ENCODE data around the gene ARHGAP12. TPM values are rescaled to one million over a fixed set of nuclear protein-coding genes. Genes with fewer than 3 reads are reported as not detected.
"Not testable (repeated sequence)": the region's sequence is repeated elsewhere in the genome, so short reads cannot be mapped to it uniquely, and the experiment has no call there.

The ARHGAP12 gene
- total RNA-seq, 1 experiment from 2014 or later = 62.3 TPM

DNA sequence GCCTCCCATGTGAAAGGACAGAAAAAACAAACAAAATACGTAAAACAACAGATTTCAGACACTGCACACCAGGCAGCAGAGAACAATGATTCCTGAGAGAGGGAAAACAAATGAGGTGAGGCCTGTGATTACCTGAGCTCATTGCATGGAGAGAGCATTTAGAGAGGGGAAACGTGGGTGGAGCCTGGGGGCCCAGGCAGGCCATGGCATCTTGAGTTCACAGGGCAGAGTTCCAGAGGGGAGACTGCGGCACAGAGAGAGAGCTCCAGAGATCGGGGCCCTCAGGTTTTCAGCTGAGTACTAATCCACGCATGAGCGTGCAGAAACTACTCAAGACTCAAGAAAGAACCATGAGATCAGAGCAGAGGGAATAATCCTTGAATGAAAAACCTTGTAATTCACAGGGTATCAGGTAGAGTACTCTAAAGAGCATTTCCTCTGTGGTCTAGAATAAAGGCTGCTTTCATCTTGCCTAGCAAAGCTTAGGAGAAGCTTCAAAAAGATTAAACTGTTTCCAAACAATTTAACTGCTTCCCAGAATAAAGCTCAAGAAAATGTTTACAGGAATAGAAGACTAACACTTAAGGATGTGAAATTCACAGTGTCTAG is 46.6 kb upstream of the ARHGAP12 start:
- Mint-ChIP-seq H3K4me3 (ENCODE audit: unreplicated experiment) (no peak overlapping the region), H3K4me1 (ENCODE audit: low read depth, unreplicated experiment) (peaks cover 9% of the 10 kb centered on the region), H3K9me3 (ENCODE audit: unreplicated experiment) (peaks cover 9% of the 10 kb centered on the region), H3K36me3 (ENCODE audit: insufficient read depth, unreplicated experiment) (no peaks in the 10 kb centered on the region), H3K27ac (ENCODE audit: unreplicated experiment) (no peak overlapping the region), H3K27me3 (ENCODE audit: insufficient read depth, unreplicated experiment) (no peaks in the 10 kb centered on the region)
- TF ChIP-seq, protein P1, sequence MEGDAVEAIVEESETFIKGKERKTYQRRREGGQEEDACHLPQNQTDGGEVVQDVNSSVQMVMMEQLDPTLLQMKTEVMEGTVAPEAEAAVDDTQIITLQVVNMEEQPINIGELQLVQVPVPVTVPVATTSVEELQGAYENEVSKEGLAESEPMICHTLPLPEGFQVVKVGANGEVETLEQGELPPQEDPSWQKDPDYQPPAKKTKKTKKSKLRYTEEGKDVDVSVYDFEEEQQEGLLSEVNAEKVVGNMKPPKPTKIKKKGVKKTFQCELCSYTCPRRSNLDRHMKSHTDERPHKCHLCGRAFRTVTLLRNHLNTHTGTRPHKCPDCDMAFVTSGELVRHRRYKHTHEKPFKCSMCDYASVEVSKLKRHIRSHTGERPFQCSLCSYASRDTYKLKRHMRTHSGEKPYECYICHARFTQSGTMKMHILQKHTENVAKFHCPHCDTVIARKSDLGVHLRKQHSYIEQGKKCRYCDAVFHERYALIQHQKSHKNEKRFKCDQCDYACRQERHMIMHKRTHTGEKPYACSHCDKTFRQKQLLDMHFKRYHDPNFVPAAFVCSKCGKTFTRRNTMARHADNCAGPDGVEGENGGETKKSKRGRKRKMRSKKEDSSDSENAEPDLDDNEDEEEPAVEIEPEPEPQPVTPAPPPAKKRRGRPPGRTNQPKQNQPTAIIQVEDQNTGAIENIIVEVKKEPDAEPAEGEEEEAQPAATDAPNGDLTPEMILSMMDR (IDR thresholded peaks at IDR 0.05; ENCODE audit: insufficient read depth in 1 of 2, low read depth in 1 of 2, low read length in 1 of 2, severe bottlenecking in 1 of 2, unreplicated experiment in 1 of 2) = no peak
- no peak overlapping the region for H3K4me3 ChIP-seq (ENCODE audit: low read depth, low read length)
- ChIA-PET POLR2A (no interaction called here), CTCF (interaction anchor here (1.2 kb wide), 1 partner anchor 113 kb away, joined by 3 read pairs; no protein-coding TSS in a partner anchor)
- intact Hi-C loops (cut with micrococcal nuclease; ENCODE audit: unreplicated experiment) = no loop called here
- no peaks in the 10 kb centered on the region for H3K9me3 ChIP-seq
- H3K36me3 ChIP-seq (ENCODE audit: control insufficient read depth, insufficient read depth, low read length) = no peaks in the 10 kb centered on the region
- no peaks in the 10 kb centered on the region for H3K27me3 ChIP-seq (replicated peaks; ENCODE audit: control insufficient read depth, insufficient read depth, low read length)
- no peak for DNase-seq
- no TSS peak for BruUV-seq (replicated peaks)
- H3K4me1 ChIP-seq = no peaks in the 10 kb centered on the region

DNA sequence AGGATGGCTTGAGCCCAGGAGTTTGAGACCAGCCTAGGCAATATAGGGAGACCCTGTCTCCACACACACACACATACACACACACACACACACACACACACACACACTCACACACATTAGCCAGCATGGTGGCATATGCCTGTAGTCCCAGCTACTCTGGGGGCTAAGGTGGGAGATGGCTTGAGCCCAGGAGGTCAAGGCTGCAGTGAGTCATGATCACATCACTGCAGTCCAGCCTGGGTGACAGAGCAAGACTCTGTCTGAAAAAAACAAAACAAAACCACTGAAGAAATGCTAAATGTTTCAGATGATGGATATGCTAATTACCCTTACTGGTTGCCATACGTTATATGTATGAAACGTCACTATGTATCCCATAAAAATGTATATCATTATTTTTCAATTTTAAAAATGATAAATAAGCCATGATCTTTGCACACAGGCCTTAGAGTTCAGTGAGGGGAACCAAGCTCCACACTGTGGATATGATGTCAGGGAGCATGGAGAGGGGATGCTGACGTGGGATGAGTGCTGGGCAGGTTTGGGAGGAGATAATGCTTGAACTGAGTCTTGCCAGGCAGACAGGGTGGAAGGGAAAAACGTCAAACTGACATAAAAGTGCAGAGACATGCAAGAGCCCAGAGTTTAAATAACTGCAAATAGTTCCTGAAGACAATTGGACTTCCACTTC is 45.9 kb upstream of the ARHGAP12 start:
- Mint-ChIP-seq H3K36me3 (ENCODE audit: insufficient read depth, unreplicated experiment) (no peaks in the 10 kb centered on the region), H3K4me1 (ENCODE audit: low read depth, unreplicated experiment) (peaks cover 9% of the 10 kb centered on the region), H3K4me3 (ENCODE audit: unreplicated experiment) (no peak overlapping the region), H3K9me3 (ENCODE audit: unreplicated experiment) (peaks cover 2% of the 10 kb centered on the region), H3K27me3 (ENCODE audit: insufficient read depth, unreplicated experiment) (no peaks in the 10 kb centered on the region), H3K27ac (ENCODE audit: unreplicated experiment) (no peak overlapping the region)
- ChIA-PET CTCF (no interaction called here), POLR2A (no interaction called here)
- no peaks in the 10 kb centered on the region for H3K27me3 ChIP-seq (replicated peaks; ENCODE audit: control insufficient read depth, insufficient read depth, low read length)
- H3K36me3 ChIP-seq (ENCODE audit: control insufficient read depth, insufficient read depth, low read length) = no peaks in the 10 kb centered on the region
- H3K4me1 ChIP-seq = no peaks in the 10 kb centered on the region
- DNase-seq = no peak
- intact Hi-C loops (cut with micrococcal nuclease; ENCODE audit: unreplicated experiment) = no loop called here
- TF ChIP-seq, protein P1 (IDR thresholded peaks at IDR 0.05; ENCODE audit: insufficient read depth in 1 of 2, low read depth in 1 of 2, low read length in 1 of 2, severe bottlenecking in 1 of 2, unreplicated experiment in 1 of 2) = no peak
- no peak overlapping the region for H3K4me3 ChIP-seq (ENCODE audit: low read depth, low read length)
- H3K9me3 ChIP-seq = no peaks in the 10 kb centered on the region
- BruUV-seq (replicated peaks) = no TSS peak

DNA sequence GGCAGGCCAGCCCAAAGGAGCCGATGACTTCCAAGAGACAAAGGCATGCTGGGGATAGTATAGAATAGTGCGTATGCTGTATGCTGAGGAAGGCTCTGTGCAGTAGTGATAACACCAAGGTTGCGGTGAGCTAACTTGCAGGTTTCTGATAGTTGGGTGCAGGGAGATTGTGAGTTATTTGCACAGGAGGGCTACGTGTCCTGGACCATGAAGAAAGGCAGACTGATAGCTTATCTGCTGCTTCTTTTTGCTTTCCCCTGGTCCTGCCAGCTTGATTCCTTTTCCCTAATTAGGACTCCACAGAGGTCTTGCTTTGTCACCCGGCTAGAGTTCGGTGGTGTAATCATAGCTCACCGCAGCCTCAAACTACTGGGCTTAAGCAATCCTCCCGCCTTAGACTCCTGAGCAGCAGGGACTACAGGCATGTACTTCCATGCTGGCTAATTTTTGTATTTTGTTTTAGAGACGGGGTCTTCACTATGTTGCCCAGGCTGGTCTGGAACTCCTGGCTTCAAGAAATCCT is 43.9 kb upstream of the ARHGAP12 start:
- no peaks in the 10 kb centered on the region for H3K36me3 Mint-ChIP-seq (ENCODE audit: insufficient read depth, unreplicated experiment)
- intact Hi-C loops (cut with micrococcal nuclease; ENCODE audit: unreplicated experiment) = no loop called here
- DNase-seq = no peak
- TF ChIP-seq, protein P1 (IDR thresholded peaks at IDR 0.05; ENCODE audit: insufficient read depth in 1 of 2, low read depth in 1 of 2, low read length in 1 of 2, severe bottlenecking in 1 of 2, unreplicated experiment in 1 of 2) = no peak
- Histone ChIP-seq H3K9me3 (no peaks in the 10 kb centered on the region; the same call in 1 of the 2 replicates), H3K27me3 (replicated peaks; ENCODE audit: control insufficient read depth, insufficient read depth, low read length) (no peaks in the 10 kb centered on the region), H3K4me1 (no peaks in the 10 kb centered on the region), H3K36me3 (ENCODE audit: control insufficient read depth, insufficient read depth, low read length) (no peaks in the 10 kb centered on the region), H3K4me3 (ENCODE audit: low read depth, low read length) (no peak overlapping the region)
- H3K27ac Mint-ChIP-seq (ENCODE audit: unreplicated experiment) = no peak overlapping the region
- no peak overlapping the region for H3K4me3 Mint-ChIP-seq (ENCODE audit: unreplicated experiment)
- ChIA-PET POLR2A (no interaction called here), CTCF (interaction anchor here (0.6 kb wide), 1 partner anchor 392 kb away, joined by 4 read pairs; no protein-coding TSS in a partner anchor)
- BruUV-seq (replicated peaks) = no TSS peak
- no peaks in the 10 kb centered on the region for H3K9me3 Mint-ChIP-seq (ENCODE audit: unreplicated experiment)
- peaks cover 7% of the 10 kb centered on the region for H3K4me1 Mint-ChIP-seq (ENCODE audit: low read depth, unreplicated experiment)
- H3K27me3 Mint-ChIP-seq (ENCODE audit: insufficient read depth, unreplicated experiment) = no peaks in the 10 kb centered on the region

DNA sequence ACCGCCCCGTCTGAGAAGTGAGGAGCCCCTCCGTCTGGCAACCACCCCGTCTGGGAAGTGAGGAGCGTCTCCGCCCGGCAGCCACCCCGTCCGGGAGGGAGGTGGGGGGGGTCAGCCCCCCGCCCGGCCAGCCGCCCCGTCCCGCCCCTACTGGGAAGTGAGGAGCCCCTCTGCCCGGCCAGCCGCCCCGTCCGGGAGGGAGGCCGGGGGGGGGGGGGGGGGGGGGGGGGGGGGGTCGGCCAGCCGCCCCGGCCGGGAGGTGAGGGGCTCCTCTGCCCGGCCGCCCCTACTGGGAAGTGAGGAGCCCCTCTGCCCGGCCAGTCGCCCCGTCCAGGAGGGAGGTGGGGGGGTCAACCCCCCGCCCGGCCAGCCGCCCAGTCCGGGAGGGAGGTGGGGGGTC is 41.2 kb upstream of the ARHGAP12 start:
- H3K27me3 ChIP-seq (replicated peaks; ENCODE audit: control insufficient read depth, insufficient read depth, low read length); H3K4me3 Mint-ChIP-seq (ENCODE audit: unreplicated experiment); CTCF ChIA-PET; H3K27ac Mint-ChIP-seq (ENCODE audit: unreplicated experiment); H3K4me1 Mint-ChIP-seq (ENCODE audit: low read depth, unreplicated experiment); H3K36me3 ChIP-seq (ENCODE audit: control insufficient read depth, insufficient read depth, low read length); H3K9me3 Mint-ChIP-seq (ENCODE audit: unreplicated experiment); POLR2A ChIA-PET; H3K36me3 Mint-ChIP-seq (ENCODE audit: insufficient read depth, unreplicated experiment); H3K27me3 Mint-ChIP-seq (ENCODE audit: insufficient read depth, unreplicated experiment); H3K9me3 ChIP-seq; intact Hi-C loops (cut with micrococcal nuclease; ENCODE audit: unreplicated experiment); DNase-seq; H3K4me1 ChIP-seq; BruUV-seq (replicated peaks); H3K4me3 ChIP-seq (ENCODE audit: low read depth, low read length): not testable (repeated sequence)

All from Caco-2 (cell line).